GM19239 (cell line): ENCODE data around the gene RGS9.
A peak's percentile ranks its signal among the peaks of the same experiment; 100 is the strongest.
"Not testable (repeated sequence)": the region's sequence is repeated elsewhere in the genome, so short reads cannot be mapped to it uniquely, and the experiment has no call there.

Source experiments
- DNase-seq: peaks from one replicate; pipeline ENCODE4 v3.0.0; 2011; ENCODE audit warnings: low spot score; ENCODE audit not compliant: insufficient read length
- FAIRE-seq: peaks from 2 replicates; lab custom pipeline; 2011; peaks lifted over from hg19 to GRCh38; lab: Jason Lieb, UNC

The RGS9 gene

GRCh38 chr17:65201331-65201730 is 64.2 kb downstream of the RGS9 start:
- FAIRE-seq (no peak), DNase-seq (no peak)

GRCh38 chr17:65202844-65203571 is 65.8 kb downstream of the RGS9 start:
- no peak for DNase-seq
- FAIRE-seq: no peak

GRCh38 chr17:65204001-65204400 is 66.8 kb downstream of the RGS9 start:
- DNase-seq (no peak), FAIRE-seq (no peak)

DNA sequence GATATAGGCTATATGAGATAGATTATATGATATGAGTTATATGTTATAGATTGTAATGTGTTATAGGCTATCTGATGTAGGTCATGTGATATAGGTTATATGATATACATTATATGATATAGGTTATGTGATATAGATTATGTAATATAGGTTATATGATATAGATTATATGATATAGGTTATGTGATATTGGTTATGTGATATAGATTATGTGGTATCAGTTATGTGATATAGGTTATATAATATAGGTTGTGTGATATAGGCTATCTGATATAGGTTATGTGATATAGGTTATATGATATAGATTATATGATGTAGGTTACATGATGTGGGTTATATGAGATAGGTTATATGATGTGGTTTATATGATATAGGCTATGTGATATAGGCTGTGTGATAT is 68.5 kb downstream of the RGS9 start:
- FAIRE-seq (no peak), DNase-seq (no peak)

DNA sequence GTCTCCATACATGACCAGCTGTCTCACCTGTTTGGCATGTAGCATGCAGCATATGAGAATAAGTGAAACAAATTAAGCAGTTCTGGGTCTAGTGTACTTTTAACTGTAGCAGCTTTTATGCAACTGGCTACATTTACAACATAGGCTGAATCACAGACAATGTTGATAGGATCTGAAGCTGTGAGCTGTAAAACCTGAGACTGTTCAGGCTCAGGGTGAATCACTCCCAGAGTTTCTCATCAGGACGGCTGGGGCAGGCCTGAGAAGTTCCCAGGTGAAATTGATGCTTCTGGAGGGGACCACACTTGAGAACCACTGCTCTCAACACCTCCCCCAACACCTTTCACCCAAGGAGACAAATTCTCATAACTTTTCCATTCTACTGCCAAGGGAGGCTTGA is 70.3 kb downstream of the RGS9 start:
- not testable (repeated sequence) for FAIRE-seq, DNase-seq

GRCh38 chr17:65208717-65209116 is 71.5 kb downstream of the RGS9 start:
- FAIRE-seq: no peak
- no peak for DNase-seq

- no peak for FAIRE-seq
- DNase-seq: no peak
These were observed 81.1 kb downstream of the RGS9 start for GRCh38 chr17:65218261-65218660.

- DNase-seq: no peak
- FAIRE-seq: no peak
These were observed 82.0 kb downstream of the RGS9 start for GRCh38 chr17:65219124-65219523.

DNA sequence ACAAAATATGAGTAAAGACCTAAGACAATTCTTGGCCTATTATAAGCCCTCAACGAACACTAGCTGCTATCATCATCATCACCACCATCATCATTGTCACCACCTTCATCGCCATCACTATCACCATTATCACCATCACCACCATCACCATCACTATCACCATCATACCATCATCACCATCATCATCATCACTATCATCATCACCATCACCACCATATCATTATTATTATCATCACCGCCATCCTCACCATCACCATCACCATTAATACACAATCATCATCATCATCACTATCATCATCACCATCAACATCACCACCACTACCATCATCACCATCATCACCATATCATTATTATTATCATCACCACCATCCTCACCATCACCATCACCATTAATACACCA is 82.5 kb downstream of the RGS9 start:
- no peak for FAIRE-seq

GRCh38 chr17:65220732-65221131 is 83.6 kb downstream of the RGS9 start:
- FAIRE-seq: no peak
- DNase-seq: no peak

More for the DNA sequence above, 82.5 kb downstream of the RGS9 start:
- no peak for DNase-seq

GRCh38 chr17:65222214-65222738 is 85.1 kb downstream of the RGS9 start:
- no peak for FAIRE-seq
- no peak for DNase-seq

GRCh38 chr17:65225061-65225460 is 87.9 kb downstream of the RGS9 start:
- DNase-seq (no peak), FAIRE-seq (no peak)

DNA sequence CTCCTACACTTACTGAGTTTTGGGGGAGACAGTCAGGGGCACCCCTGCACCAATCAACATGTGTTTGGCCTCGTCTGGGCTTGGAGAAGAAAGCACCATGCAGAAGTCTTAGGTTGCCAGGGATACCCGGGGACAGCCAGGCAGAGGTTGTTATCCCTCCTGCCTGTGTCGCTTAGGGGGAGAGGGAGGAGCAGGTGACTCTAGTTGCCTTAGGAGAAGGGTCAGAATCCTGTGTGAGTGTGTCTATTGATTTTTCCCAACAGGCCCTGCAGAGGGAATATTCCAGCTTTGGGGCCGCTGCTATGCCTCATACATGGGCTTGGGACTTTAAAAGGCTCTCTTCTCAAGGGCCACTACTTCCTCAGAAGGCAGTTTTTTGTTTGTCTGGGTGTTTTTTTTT is 89.1 kb downstream of the RGS9 start:
- no peak for FAIRE-seq

DNA sequence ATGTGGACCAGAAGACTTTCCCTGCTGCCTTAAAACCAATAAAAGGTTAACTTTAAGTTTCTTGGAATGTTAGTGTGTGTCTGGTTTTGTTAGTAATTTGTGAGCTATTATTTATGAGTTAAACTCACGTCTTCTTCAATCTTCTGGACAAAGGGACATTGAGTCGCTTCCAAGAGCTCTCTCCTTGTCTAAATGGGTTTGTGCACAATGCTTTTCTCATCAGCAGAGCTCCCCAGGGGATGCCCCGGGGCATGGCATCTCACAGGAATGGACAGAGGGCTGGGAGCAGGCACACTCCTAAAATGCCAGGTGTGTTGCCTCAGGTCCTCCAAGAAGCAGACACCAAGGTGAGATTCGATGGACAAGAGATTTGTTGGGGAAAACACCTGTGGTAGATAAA is 90.5 kb downstream of the RGS9 start:
- DNase-seq (no peak), FAIRE-seq (no peak)

More for the DNA sequence above, 89.1 kb downstream of the RGS9 start:
- no peak for DNase-seq

DNA sequence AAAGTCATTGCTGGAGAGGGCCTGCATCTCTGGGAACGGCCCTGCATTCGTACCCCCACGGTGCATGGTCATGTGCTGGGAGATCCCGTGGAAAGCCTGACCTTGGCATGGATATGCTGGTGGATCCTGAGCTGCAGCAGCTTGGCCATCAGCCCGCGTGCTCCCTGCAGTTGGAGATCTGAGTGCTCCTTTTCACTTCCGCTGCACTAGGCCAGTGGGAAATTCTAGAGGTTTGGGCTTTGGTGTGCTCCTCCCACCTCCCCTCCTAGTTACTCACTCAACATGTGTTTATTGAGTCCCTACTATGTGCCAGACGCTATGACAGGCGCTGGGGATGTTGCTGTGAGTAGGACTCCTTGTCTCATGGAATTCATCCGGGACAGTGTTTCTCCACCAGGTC is 91.1 kb downstream of the RGS9 start:
- FAIRE-seq (no peak), DNase-seq (no peak)

DNA sequence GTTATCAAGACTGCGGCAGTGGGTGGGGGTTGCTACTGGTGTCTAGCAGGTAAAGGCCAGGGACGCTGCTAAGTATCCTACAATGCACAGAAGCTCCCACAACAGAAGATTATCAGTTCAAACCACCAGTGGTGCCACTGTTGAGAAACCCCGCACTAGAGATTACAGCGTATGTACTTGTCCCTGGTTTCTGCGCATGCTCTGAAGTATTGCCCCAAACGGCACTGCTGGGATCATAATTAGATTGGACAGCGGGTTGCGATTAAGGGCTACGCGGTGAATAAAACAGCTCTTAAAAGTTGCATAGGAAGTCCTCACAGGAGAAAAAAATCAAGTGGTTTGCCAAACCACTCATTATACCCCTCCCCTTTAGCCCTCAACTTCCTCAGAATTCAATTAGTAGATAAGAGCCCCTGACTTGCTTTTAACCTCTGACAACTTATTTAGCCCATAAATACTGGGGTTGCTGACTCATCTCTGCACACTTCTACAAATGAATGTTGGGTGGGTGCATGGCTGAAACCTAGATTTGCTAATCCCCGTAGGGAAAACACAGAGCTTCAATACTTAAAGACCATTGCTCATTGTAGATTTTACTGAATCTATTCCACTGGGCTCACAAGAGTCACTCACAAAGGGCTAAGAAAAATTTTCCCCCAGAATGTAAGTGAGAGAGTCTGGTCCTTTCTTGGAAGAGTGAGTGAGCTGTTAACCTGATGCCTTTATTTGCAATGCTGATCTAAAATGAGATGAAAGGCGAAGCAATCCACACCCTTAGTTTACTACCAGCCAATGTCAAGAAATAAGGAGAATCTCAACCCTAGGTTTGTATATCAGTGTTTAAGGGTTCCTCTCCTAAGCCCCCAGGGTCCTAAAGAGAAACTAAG is 91.8 kb downstream of the RGS9 start:
- DNase-seq (peak; percentile 20), FAIRE-seq (no peak)

DNA sequence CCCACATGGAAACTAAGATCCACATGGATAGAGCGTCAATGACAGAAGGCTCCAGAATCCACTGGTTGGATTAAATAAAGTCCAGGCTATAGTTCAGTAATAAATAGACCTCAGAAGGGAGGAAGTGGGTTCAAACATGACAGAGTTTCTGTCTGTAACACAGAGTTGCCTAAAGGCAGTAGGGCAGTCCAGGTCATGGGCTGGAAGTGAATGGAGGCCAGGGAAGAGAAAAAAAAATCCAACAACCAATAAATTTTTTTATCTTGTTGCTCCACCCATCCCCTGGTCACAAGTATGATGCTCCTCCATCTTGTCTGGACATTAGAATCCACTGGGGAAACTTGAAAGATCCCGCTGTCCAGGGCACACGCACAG is 92.4 kb downstream of the RGS9 start:
- FAIRE-seq (no peak), DNase-seq (no peak)

DNA sequence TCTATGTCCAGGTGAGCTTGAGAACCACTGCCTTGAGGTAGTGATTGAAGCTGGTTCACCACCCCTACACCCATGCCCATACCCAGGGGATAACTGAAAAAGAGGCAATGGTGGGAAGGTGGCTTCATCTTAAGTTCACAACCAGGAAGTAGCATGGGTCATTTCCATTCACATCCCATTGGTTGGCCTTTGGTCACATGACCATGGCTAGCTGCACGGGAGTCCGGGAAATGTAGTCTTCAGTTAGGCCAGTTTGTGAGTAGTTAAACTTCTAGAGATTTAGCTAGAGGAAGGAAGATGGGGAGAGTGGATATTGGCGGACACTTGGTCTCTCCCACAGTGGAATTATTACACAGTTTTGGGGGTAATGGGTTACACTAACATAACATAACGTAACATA is 92.9 kb downstream of the RGS9 start:
- FAIRE-seq (no peak), DNase-seq (no peak)

GRCh38 chr17:65231086-65231485 is 93.9 kb downstream of the RGS9 start:
- FAIRE-seq: no peak
- no peak for DNase-seq

GRCh38 chr17:65231662-65232335 is 94.6 kb downstream of the RGS9 start:
- peak; percentile 35 for FAIRE-seq
- peak; percentile 59 for DNase-seq

- FAIRE-seq (no peak), DNase-seq (no peak)
These were observed 98.1 kb downstream of the RGS9 start for GRCh38 chr17:65235284-65235683.
